ENCODE data around the gene KRT75.

DNA sequence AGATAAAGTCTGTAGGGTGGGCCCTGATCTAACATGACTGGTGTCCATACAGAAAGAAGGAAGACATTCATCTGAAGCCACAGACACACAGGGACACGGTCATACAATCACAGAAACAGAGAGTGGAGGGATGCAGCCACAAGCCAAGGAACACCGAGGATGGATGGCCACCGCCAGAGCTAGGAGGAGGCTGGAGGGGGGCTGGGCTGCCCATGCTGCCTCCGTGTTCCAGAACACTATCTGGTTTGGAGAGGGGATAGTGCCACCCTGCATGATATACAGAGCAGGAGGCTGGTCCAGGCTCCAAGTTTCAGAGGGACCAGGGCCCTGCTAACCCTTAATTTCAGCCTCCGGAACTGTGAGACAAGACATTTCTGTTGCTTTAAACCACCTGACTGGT, 8.7 kb downstream of the KRT75 start:
- TF ChIP-seq FOSL2 (CRISPR knock-in tag; IDR thresholded peaks at IDR 0.05) (no peak), TBX3 (IDR thresholded peaks at IDR 0.05; ENCODE audit: borderline replicate concordance) (no peak), POLR2A (IDR thresholded peaks at IDR 0.05; ENCODE audit: insufficient read depth in 1 of 2, low read depth in 2 of 2, low read length in 2 of 2) (no peak), ZBTB21 (CRISPR knock-in tag; IDR thresholded peaks at IDR 0.05) (no peak), SMC3 (IDR thresholded peaks at IDR 0.05; ENCODE audit: low read length) (no peak)
- TF ChIP-seq, protein P1, sequence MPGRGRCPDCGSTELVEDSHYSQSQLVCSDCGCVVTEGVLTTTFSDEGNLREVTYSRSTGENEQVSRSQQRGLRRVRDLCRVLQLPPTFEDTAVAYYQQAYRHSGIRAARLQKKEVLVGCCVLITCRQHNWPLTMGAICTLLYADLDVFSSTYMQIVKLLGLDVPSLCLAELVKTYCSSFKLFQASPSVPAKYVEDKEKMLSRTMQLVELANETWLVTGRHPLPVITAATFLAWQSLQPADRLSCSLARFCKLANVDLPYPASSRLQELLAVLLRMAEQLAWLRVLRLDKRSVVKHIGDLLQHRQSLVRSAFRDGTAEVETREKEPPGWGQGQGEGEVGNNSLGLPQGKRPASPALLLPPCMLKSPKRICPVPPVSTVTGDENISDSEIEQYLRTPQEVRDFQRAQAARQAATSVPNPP (CRISPR knock-in tag; IDR thresholded peaks at IDR 0.05), result no peak
